Nasal cavity respiratory epithelium epithelial cell of viscerocranial mucosa (primary cell): ENCODE results near the gene IL4R. TPM values are rescaled to one million over a fixed set of nuclear protein-coding genes. Genes with fewer than 3 reads are reported as not detected.

Experiments
- total RNA-seq: library from RNA; depleted of rRNA; stranded (reverse); fragments of >200 nt; gene quantifications from 2 replicates; pipeline ENCODE4 v1.2.3, GENCODE V29; 2014

Gene IL4R
- 47.2 and 96.9 TPM in 2 replicates for total RNA-seq

GRCh38 chr16:27313422-27314160 lies at the start of gene IL4R:
Gene IL4R (plus strand): TSS chr16:27313974. CDS start chr16:27340204, 26,230 bp downstream.

GRCh38 chr16:27268376-27269299 lies 45.1 kb upstream of the IL4R start, which contains the start of gene NSMCE1:
Gene NSMCE1 (minus strand): TSS chr16:27268772. CDS start chr16:27257570, 11,202 bp downstream.

GRCh38 chr16:27401768-27402568 lies 88.2 kb downstream of the IL4R start, which contains the start of gene IL21R:
Gene IL21R (plus strand): TSS chr16:27402174. CDS start chr16:27430072, 27,898 bp downstream.

Other genes with a start within 250 kb of the IL4R start
- gene C16orf82, start 247.0 kb upstream of the IL4R start, total RNA-seq = not detected in 2 replicates
- gene KDM8, start 110.4 kb upstream of the IL4R start, total RNA-seq = 1.4 and 2.1 TPM in 2 replicates
- 73.2 and 116 TPM in 2 replicates for gene NSMCE1, start 45.2 kb upstream of the IL4R start, total RNA-seq
- gene IL21R, start 88.2 kb downstream of the IL4R start, total RNA-seq = not detected in 2 replicates
- gene GTF3C1, start 235.9 kb downstream of the IL4R start, total RNA-seq = 73.1 and 79.3 TPM in 2 replicates
- 13.0 and 30.0 TPM in 2 replicates for gene KATNIP, start 236.2 kb downstream of the IL4R start, total RNA-seq